BE2C (cell line): Measurements from ENCODE around the gene PPP4C.
"Not testable (repeated sequence)": the region's sequence is repeated elsewhere in the genome, so short reads cannot be mapped to it uniquely, and the experiment has no call there.

ENCODE experiments used
- DNase-seq: peaks from one replicate; pipeline ENCODE4 v3.0.0-alpha.2; 2020
- H3K27me3 ChIP-seq: fragments of 250-450 bp; sonication (Bioruptor Pico); 2 replicates; pipeline ENCODE4 v1.5.1; 2020; ENCODE audit warnings: mild to moderate bottlenecking
- H3K36me3 ChIP-seq: fragments of 250-450 bp; sonication (Bioruptor Pico); 2 replicates; pipeline ENCODE4 v1.5.1; 2020; ENCODE audit warnings: mild to moderate bottlenecking
- H3K4me1 ChIP-seq: fragments of 250-450 bp; sonication (Bioruptor Pico); 2 replicates; pipeline ENCODE4 v1.5.1; 2020
- H3K4me3 ChIP-seq: 2 replicates; pipeline ENCODE4 v1.5.1; 2011; ENCODE audit warnings: low read depth, low read length
- H3K9me3 ChIP-seq: fragments of 250-450 bp; sonication (Bioruptor Pico); 2 replicates; pipeline ENCODE4 v1.5.1; 2020
- CTCF ChIP-seq: IDR thresholded peaks from 2 replicates; pipeline ENCODE4 v1.5.1; 2012; ENCODE audit warnings: mild to moderate bottlenecking, low read depth, low read length

PPP4C gene

GRCh38 chr16:30112197-30113030, 36.6 kb downstream of the PPP4C start:
- peak; percentile 78 for DNase-seq
- no peak overlapping the region for H3K4me3 ChIP-seq

GRCh38 chr16:30113031-30113710, 37.4 kb downstream of the PPP4C start, which contains the start of gene GDPD3:
TSS of gene GDPD3 (minus strand) at chr16:30113537. CDS start at chr16:30113478, 59 bp downstream.
- no peak for TF ChIP-seq CTCF
- no peaks in the 10 kb centered on the region for H3K27me3 ChIP-seq
- H3K9me3 ChIP-seq, result no peaks in the 10 kb centered on the region
- H3K36me3 ChIP-seq, result 0 out of 2 replicates have a peak, but pooled peaks cover 2% of the 10 kb centered on the region
- peak; percentile 59 for DNase-seq
- no peak within 1 kb of the TSS for H3K4me3 ChIP-seq
- H3K4me1 ChIP-seq, result peaks cover 4% of the 10 kb centered on the region; the same call in 1 of the 2 replicates

More at GRCh38 chr16:30112197-30113030, 36.6 kb downstream of the PPP4C start:
- Histone ChIP-seq H3K4me1 (peaks cover 4% of the 10 kb centered on the region; the same call in 1 of the 2 replicates), H3K36me3 (0 out of 2 replicates have a peak, but pooled peaks cover 2% of the 10 kb centered on the region), H3K27me3 (no peaks in the 10 kb centered on the region), H3K9me3 (no peaks in the 10 kb centered on the region)
- peak; percentile 72 for TF ChIP-seq CTCF

- H3K27me3 ChIP-seq, result no peaks in the 10 kb centered on the region
- no peak for DNase-seq
- TF ChIP-seq CTCF, result no peak
- H3K9me3 ChIP-seq, result no peaks in the 10 kb centered on the region
- H3K4me3 ChIP-seq, result no peak overlapping the region
- H3K36me3 ChIP-seq, result 0 out of 2 replicates have a peak, but pooled peaks cover 2% of the 10 kb centered on the region
- H3K4me1 ChIP-seq, result peaks cover 4% of the 10 kb centered on the region; the same call in 1 of the 2 replicates
Measured at GRCh38 chr16:30113711-30114333, 38.0 kb downstream of the PPP4C start.

GRCh38 chr16:30114411-30114810, 38.6 kb downstream of the PPP4C start:
- Histone ChIP-seq H3K27me3 (no peaks in the 10 kb centered on the region), H3K4me1 (peaks cover 4% of the 10 kb centered on the region; the same call in 1 of the 2 replicates), H3K9me3 (no peaks in the 10 kb centered on the region), H3K4me3 (no peak overlapping the region), H3K36me3 (peaks cover 6% of the 10 kb centered on the region; the same call in 1 of the 2 replicates)
- TF ChIP-seq CTCF, result no peak
- no peak for DNase-seq

GRCh38 chr16:30114833-30115232, 39.0 kb downstream of the PPP4C start:
- not testable (repeated sequence) for H3K4me1 ChIP-seq, H3K4me3 ChIP-seq, H3K27me3 ChIP-seq, H3K36me3 ChIP-seq, H3K9me3 ChIP-seq, DNase-seq

GRCh38 chr16:30115238-30115637, 39.4 kb downstream of the PPP4C start:
- Histone ChIP-seq H3K36me3 (peaks cover 7% of the 10 kb centered on the region; the same call in 1 of the 2 replicates), H3K27me3 (no peaks in the 10 kb centered on the region), H3K4me1 (peaks cover 4% of the 10 kb centered on the region; the same call in 1 of the 2 replicates), H3K4me3 (no peak overlapping the region), H3K9me3 (no peaks in the 10 kb centered on the region)
- no peak for DNase-seq
- no peak for TF ChIP-seq CTCF
